WTC11 (cell line): ENCODE measurements around the gene PDE4B. TPM values are rescaled to one million over a fixed set of nuclear protein-coding genes. Genes with fewer than 3 reads are reported as not detected.

Experiments
- ATAC-seq: fragments of 200-7000 bp; cut with Tn5 transposase; 2 replicates; pipeline ENCODE4 v1.10.0; 2021; ENCODE audit warnings: mild to moderate bottlenecking, moderate library complexity
- CTCF ChIA-PET: fragments of 300-600 bp; sonication (Branson Sonifier 250); formaldehyde crosslinking; loops from one replicate; lab custom pipeline; 2021; ENCODE audit warnings: antibody characterized with exemption; lab: Charles Lee
- POLR2A ChIA-PET: fragments of 350-600 bp; sonication (Branson Sonifier 250); formaldehyde crosslinking; loops from one replicate; lab custom pipeline; 2021; ENCODE audit warnings: antibody characterized with exemption; lab: Charles Lee
- DNase-seq: peaks from one replicate; pipeline ENCODE4 v3.0.0; 2021; ENCODE audit warnings: low spot score
- H3K27ac Mint-ChIP-seq: 2 replicates; pipeline ENCODE4 v1.8.0; 2021; ENCODE audit warnings: mixed read lengths
- H3K27me3 Mint-ChIP-seq: 2 replicates; pipeline ENCODE4 v1.8.0; 2021; ENCODE audit warnings: low read depth, mild to moderate bottlenecking, moderate library complexity, mixed read lengths
- H3K36me3 Mint-ChIP-seq: 2 replicates; pipeline ENCODE4 v1.8.0; 2021; ENCODE audit warnings: mixed read lengths
- H3K4me1 Mint-ChIP-seq: 2 replicates; pipeline ENCODE4 v1.8.0; 2022; ENCODE audit warnings: mixed read lengths
- H3K4me3 Mint-ChIP-seq: 2 replicates; pipeline ENCODE4 v1.8.0; 2021; ENCODE audit warnings: mild to moderate bottlenecking, moderate library complexity, mixed read lengths
- H3K9me3 Mint-ChIP-seq: 2 replicates; pipeline ENCODE4 v1.8.0; 2021; ENCODE audit warnings: mixed read lengths
- ATF1 ChIP-seq: sonication (generic); formaldehyde crosslinking; IDR thresholded peaks from 2 replicates; pipeline ENCODE4 v1.8.1; 2023; ENCODE audit warnings: mild to moderate bottlenecking, moderate library complexity, missing genetic modification reagents
- ATF6 ChIP-seq: sonication (generic); formaldehyde crosslinking; IDR thresholded peaks from 2 replicates; pipeline ENCODE4 v1.8.1; 2023; ENCODE audit warnings: mild to moderate bottlenecking, missing genetic modification reagents
- CREB1 ChIP-seq: sonication (generic); formaldehyde crosslinking; IDR thresholded peaks from 2 replicates; pipeline ENCODE4 v1.8.0; 2023; ENCODE audit warnings: mild to moderate bottlenecking, missing genetic modification reagents
- CREM ChIP-seq: sonication (generic); formaldehyde crosslinking; IDR thresholded peaks from 2 replicates; pipeline ENCODE4 v1.8.1; 2022; ENCODE audit warnings: mild to moderate bottlenecking, missing genetic modification reagents, moderate library complexity
- ESRRA ChIP-seq: sonication (generic); formaldehyde crosslinking; IDR thresholded peaks from 2 replicates; pipeline ENCODE4 v1.8.1; 2022; ENCODE audit warnings: mild to moderate bottlenecking, missing genetic modification reagents, borderline replicate concordance
- ETV6 ChIP-seq: sonication (generic); formaldehyde crosslinking; IDR thresholded peaks from 2 replicates; pipeline ENCODE4 v1.8.1; 2022; ENCODE audit warnings: mild to moderate bottlenecking, missing genetic modification reagents
- FOXJ3 ChIP-seq: sonication (generic); formaldehyde crosslinking; IDR thresholded peaks from 2 replicates; pipeline ENCODE4 v1.9.0; 2021; ENCODE audit warnings: missing genetic modification reagents, mild to moderate bottlenecking, borderline replicate concordance
- GABPB1 ChIP-seq: sonication (generic); formaldehyde crosslinking; IDR thresholded peaks from 2 replicates; pipeline ENCODE4 v1.8.1; 2023; ENCODE audit warnings: mild to moderate bottlenecking, missing genetic modification reagents
- JAZF1 ChIP-seq: fragments of 250-450 bp; sonication (Bioruptor Pico); IDR thresholded peaks from 2 replicates; pipeline ENCODE4 v1.9.0; 2021; ENCODE audit warnings: moderate library complexity, mild to moderate bottlenecking, inconsistent platforms
- KAT7 ChIP-seq: sonication (generic); formaldehyde crosslinking; IDR thresholded peaks from 2 replicates; pipeline ENCODE4 v1.8.1; 2023; ENCODE audit warnings: missing genetic modification reagents, mild to moderate bottlenecking, borderline replicate concordance
- MAX ChIP-seq: sonication (generic); formaldehyde crosslinking; IDR thresholded peaks from 2 replicates; pipeline ENCODE4 v1.8.0; 2022; ENCODE audit warnings: mild to moderate bottlenecking, missing genetic modification reagents
- MLX ChIP-seq: sonication (generic); formaldehyde crosslinking; IDR thresholded peaks from 2 replicates; pipeline ENCODE4 v1.8.1; 2023; ENCODE audit warnings: mild to moderate bottlenecking, missing genetic modification reagents, moderate library complexity
- MXD4 ChIP-seq: fragments of 250-450 bp; sonication (Bioruptor Pico); IDR thresholded peaks from 2 replicates; pipeline ENCODE4 v1.8.0; 2021; ENCODE audit warnings: mild to moderate bottlenecking, moderate library complexity, borderline replicate concordance
- NFATC4 ChIP-seq: fragments of 250-450 bp; sonication (Bioruptor Pico); IDR thresholded peaks from 2 replicates; pipeline ENCODE4 v1.9.0; 2021; ENCODE audit warnings: mild to moderate bottlenecking
- NR2C2 ChIP-seq: sonication (generic); formaldehyde crosslinking; IDR thresholded peaks from 2 replicates; pipeline ENCODE4 v1.8.0; 2022; ENCODE audit warnings: mild to moderate bottlenecking, missing genetic modification reagents
- PRDM15 ChIP-seq: sonication (generic); formaldehyde crosslinking; IDR thresholded peaks from 2 replicates; pipeline ENCODE4 v1.8.0; 2022; ENCODE audit warnings: missing genetic modification reagents
- PREB ChIP-seq: sonication (generic); formaldehyde crosslinking; IDR thresholded peaks from 2 replicates; pipeline ENCODE4 v1.8.1; 2022; ENCODE audit warnings: mild to moderate bottlenecking, missing genetic modification reagents, moderate library complexity, borderline replicate concordance
- RORB ChIP-seq: fragments of 250-450 bp; sonication (Bioruptor Pico); IDR thresholded peaks from 2 replicates; pipeline ENCODE4 v1.9.0; 2021; ENCODE audit warnings: mild to moderate bottlenecking
- SMAD4 ChIP-seq: sonication (generic); formaldehyde crosslinking; IDR thresholded peaks from 2 replicates; pipeline ENCODE4 v1.8.0; 2022; ENCODE audit warnings: mild to moderate bottlenecking, missing genetic modification reagents
- SOX15 ChIP-seq: fragments of 250-450 bp; sonication (Bioruptor Pico); IDR thresholded peaks from 2 replicates; pipeline ENCODE4 v1.9.0; 2021; ENCODE audit warnings: mild to moderate bottlenecking
- USF1 ChIP-seq: sonication (generic); formaldehyde crosslinking; IDR thresholded peaks from 2 replicates; pipeline ENCODE4 v1.8.0; 2022; ENCODE audit warnings: mild to moderate bottlenecking, missing genetic modification reagents
- USF2 ChIP-seq: sonication (generic); formaldehyde crosslinking; IDR thresholded peaks from 2 replicates; pipeline ENCODE4 v1.8.1; 2023; ENCODE audit warnings: mild to moderate bottlenecking, missing genetic modification reagents, moderate library complexity
- ZMAT4 ChIP-seq: fragments of 250-450 bp; sonication (Bioruptor Pico); IDR thresholded peaks from 2 replicates; pipeline ENCODE4 v1.9.0; 2021; ENCODE audit warnings: mild to moderate bottlenecking
- ZNF263 ChIP-seq: sonication (generic); formaldehyde crosslinking; IDR thresholded peaks from 2 replicates; pipeline ENCODE4 v1.8.1; 2022; ENCODE audit warnings: low read depth, mild to moderate bottlenecking, moderate library complexity, missing genetic modification reagents
- ZNF423 ChIP-seq: fragments of 250-450 bp; sonication (Bioruptor Pico); IDR thresholded peaks from 2 replicates; pipeline ENCODE4 v2.1.2; 2022; ENCODE audit warnings: mild to moderate bottlenecking, moderate library complexity
- ZNF671 ChIP-seq: fragments of 250-450 bp; sonication (Bioruptor Pico); IDR thresholded peaks from 2 replicates; pipeline ENCODE4 v1.8.0; 2021; ENCODE audit warnings: mild to moderate bottlenecking
- total RNA-seq: library from RNA; stranded (reverse); gene quantifications from 3 replicates; pipeline ENCODE4 v1.2.3, GENCODE V29; 2021

The PDE4B gene
- total RNA-seq, 1 experiment from 2014 or later = 8.0 TPM

GRCh38 chr1:65980237-65980636, 187.5 kb downstream of the PDE4B start (continued):
- TF ChIP-seq NFATC4 (CRISPR knock-in tag) (no peak), RORB (CRISPR knock-in tag) (no peak), ATF1 (CRISPR knock-in tag) (no peak), PREB (CRISPR knock-in tag) (no peak)

GRCh38 chr1:65983500-65983899, 190.8 kb downstream of the PDE4B start:
- ChIA-PET CTCF (no interaction called here), POLR2A (no interaction called here)
- no peak for ATAC-seq
- no peak for DNase-seq
- Mint-ChIP-seq H3K27ac (no peak overlapping the region), H3K27me3 (no peaks in the 10 kb centered on the region), H3K36me3 (no peaks in the 10 kb centered on the region), H3K4me1 (no peaks in the 10 kb centered on the region), H3K9me3 (no peaks in the 10 kb centered on the region), H3K4me3 (no peak overlapping the region)
- TF ChIP-seq SMAD4 (CRISPR knock-in tag) = no peak
- TF ChIP-seq NFATC4 (CRISPR knock-in tag) = no peak
- TF ChIP-seq CREB1 = no peak
- no peak for TF ChIP-seq USF1 (CRISPR knock-in tag)
- TF ChIP-seq FOXJ3 (CRISPR knock-in tag) = no peak
- TF ChIP-seq ZNF671 (CRISPR knock-in tag) = no peak
- TF ChIP-seq MLX (CRISPR knock-in tag) = no peak
- no peak for TF ChIP-seq JAZF1 (CRISPR knock-in tag)
- TF ChIP-seq ZMAT4 (CRISPR knock-in tag) = no peak
- no peak for TF ChIP-seq USF2 (CRISPR knock-in tag)
- TF ChIP-seq GABPB1 (CRISPR knock-in tag) = no peak
- TF ChIP-seq NR2C2 (CRISPR knock-in tag) = no peak
- no peak for TF ChIP-seq ZNF423 (CRISPR knock-in tag)
- TF ChIP-seq ETV6 (CRISPR knock-in tag) = no peak
- TF ChIP-seq MXD4 (CRISPR knock-in tag) = no peak

GRCh38 chr1:65985393-65986066, 192.8 kb downstream of the PDE4B start:
- Mint-ChIP-seq H3K9me3 (no peaks in the 10 kb centered on the region), H3K4me1 (no peaks in the 10 kb centered on the region), H3K4me3 (no peak overlapping the region), H3K27ac (no peak overlapping the region), H3K36me3 (no peaks in the 10 kb centered on the region), H3K27me3 (no peaks in the 10 kb centered on the region)
- DNase-seq (no peak), ATAC-seq (no peak)
- POLR2A ChIA-PET = no interaction called here
- CTCF ChIA-PET = no interaction called here
- TF ChIP-seq KAT7 (CRISPR knock-in tag) = no peak
- no peak for TF ChIP-seq SOX15 (CRISPR knock-in tag)
- TF ChIP-seq PRDM15 (CRISPR knock-in tag) = no peak
- TF ChIP-seq MAX (CRISPR knock-in tag) = no peak
- TF ChIP-seq ATF6 (CRISPR knock-in tag) = no peak
- TF ChIP-seq CREM = no peak
- no peak for TF ChIP-seq ZNF263
- no peak for TF ChIP-seq ESRRA (CRISPR knock-in tag)
